Neural cell (in vitro differentiated cells): ENCODE results near the gene CEMP1. TPM values are rescaled to one million over a fixed set of nuclear protein-coding genes. Genes with fewer than 3 reads are reported as not detected.

Source experiments
- H2AFZ ChIP-seq: fragments of 200-600, 300-800 bp; sonication (generic), shearing (Covaris generic); 2 replicates; pipeline ENCODE4 v1.6.0; 2014; ENCODE audit warnings: low read depth, mild to moderate bottlenecking, antibody characterized with exemption, low read length, moderate library complexity
- H3F3A ChIP-seq: fragments of 200-600 bp; shearing (Covaris generic); 2 replicates; pipeline ENCODE4 v1.6.1; 2016; ENCODE audit warnings: mild to moderate bottlenecking, moderate library complexity, mixed read lengths, antibody characterized with exemption, low read length; ENCODE audit not compliant: insufficient read depth, poor library complexity, severe bottlenecking
- H3K27ac ChIP-seq: fragments of 200-600, 300-800 bp; sonication (generic), shearing (Covaris generic); 2 replicates; pipeline ENCODE4 v1.5.1; 2014; ENCODE audit warnings: mild to moderate bottlenecking, low read length, moderate library complexity
- H3K27me3 ChIP-seq: fragments of 300-800, 200-600 bp; sonication (generic), shearing (Covaris generic); 2 replicates; pipeline ENCODE4 v1.6.0; 2014; ENCODE audit warnings: mild to moderate bottlenecking, low read depth, low read length, moderate library complexity; ENCODE audit not compliant: insufficient read depth
- H3K36me3 ChIP-seq: fragments of 300-800, 200-600 bp; sonication (generic), shearing (Covaris generic); 2 replicates; pipeline ENCODE4 v1.5.1; 2014; ENCODE audit warnings: mild to moderate bottlenecking, antibody characterized with exemption, low read length, moderate library complexity; ENCODE audit not compliant: insufficient read depth
- H3K4me2 ChIP-seq: fragments of 300-800, 200-600 bp; sonication (generic), shearing (Covaris generic); 2 replicates; pipeline ENCODE4 v1.6.0; 2014; ENCODE audit warnings: mild to moderate bottlenecking, low read length
- H3K4me3 ChIP-seq: fragments of 300-800, 200-600 bp; sonication (generic), shearing (Covaris generic); 2 replicates; pipeline ENCODE4 v1.5.1; 2014; ENCODE audit warnings: mild to moderate bottlenecking, low read length, moderate library complexity
- H3K79me2 ChIP-seq: fragments of 200-600 bp; shearing (Covaris generic); replicated peaks from 2 replicates; pipeline ENCODE4 v1.6.0; 2014; ENCODE audit warnings: mild to moderate bottlenecking, low read length, moderate library complexity; ENCODE audit not compliant: insufficient read depth
- H3K9ac ChIP-seq: fragments of 300-800, 200-600 bp; sonication (generic), shearing (Covaris generic); 2 replicates; pipeline ENCODE4 v1.6.1; 2016; ENCODE audit warnings: mild to moderate bottlenecking, low read length, mixed read lengths
- H3K9me2 ChIP-seq: fragments of 200-600 bp; shearing (Covaris generic); 2 replicates; pipeline ENCODE4 v1.6.1; 2016; ENCODE audit warnings: mild to moderate bottlenecking, low read length, mixed read lengths; ENCODE audit not compliant: insufficient read depth
- H3K9me3 ChIP-seq: fragments of 200-600, 300-800 bp; sonication (generic), shearing (Covaris generic); 2 replicates; pipeline ENCODE4 v1.6.1; 2016; ENCODE audit warnings: mild to moderate bottlenecking, mixed run types, low read length, moderate library complexity, mixed read lengths
- H4K20me1 ChIP-seq: fragments of 200-600 bp; shearing (Covaris generic); 2 replicates; pipeline ENCODE4 v1.6.1; 2016; ENCODE audit warnings: mild to moderate bottlenecking, mixed run types; ENCODE audit not compliant: insufficient read depth
- EP300 ChIP-seq: fragments of 450-650 bp; conservative IDR thresholded peaks from 2 replicates; pipeline ENCODE4 v1.6.1; 2014; ENCODE audit warnings: antibody characterized with exemption, mild to moderate bottlenecking, moderate library complexity; ENCODE audit not compliant: poor library complexity, severe bottlenecking
- EZH2 ChIP-seq: fragments of 200-600, 300-800 bp; shearing (Covaris generic), sonication (generic); IDR thresholded peaks from 2 replicates; pipeline ENCODE4 v1.6.1; 2014; ENCODE audit warnings: antibody characterized with exemption, low read length, borderline replicate concordance, mild to moderate bottlenecking; ENCODE audit not compliant: insufficient read depth, poor library complexity, severe bottlenecking
- MXI1 ChIP-seq: fragments of 450-650 bp; conservative IDR thresholded peaks from 2 replicates; pipeline ENCODE4 v1.6.1; 2014; ENCODE audit warnings: antibody characterized with exemption, mild to moderate bottlenecking; ENCODE audit not compliant: poor library complexity, severe bottlenecking
- POLR2AphosphoS5 ChIP-seq: IDR thresholded peaks from 2 replicates; pipeline ENCODE4 v1.6.1; 2012
- RAD21 ChIP-seq: fragments of 450-650 bp; conservative IDR thresholded peaks from 2 replicates; pipeline ENCODE4 v1.6.1; 2014; ENCODE audit warnings: antibody characterized with exemption, mild to moderate bottlenecking, moderate library complexity
- SMC3 ChIP-seq: fragments of 450-650 bp; conservative IDR thresholded peaks from 2 replicates; pipeline ENCODE4 v1.6.1; 2014; ENCODE audit warnings: antibody characterized with exemption, mild to moderate bottlenecking, moderate library complexity; ENCODE audit not compliant: poor library complexity
- TAF1 ChIP-seq: IDR thresholded peaks from 2 replicates; pipeline ENCODE4 v1.6.1; 2012; ENCODE audit warnings: low read depth
- polyA plus RNA-seq: library from polyadenylated mRNA; depleted of rRNA; stranded (reverse); fragments of >200 nt; gene quantifications from 2 replicates; pipeline ENCODE4 v1.2.3, GENCODE V29; 2014
- TF ChIP-seq, protein P1 (sequence below): fragments of 450-650 bp; IDR thresholded peaks from 2 replicates; pipeline ENCODE4 v1.5.1; 2014; ENCODE audit warnings: antibody characterized with exemption, mild to moderate bottlenecking, moderate library complexity; ENCODE audit not compliant: poor library complexity, severe bottlenecking
- TF ChIP-seq, protein P2 (sequence below): IDR thresholded peaks from 2 replicates; pipeline ENCODE4 v1.6.1; 2012; ENCODE audit warnings: borderline replicate concordance

CEMP1 gene
- polyA plus RNA-seq, 1 donor from 2014 or later: 0.46 TPM

DNA sequence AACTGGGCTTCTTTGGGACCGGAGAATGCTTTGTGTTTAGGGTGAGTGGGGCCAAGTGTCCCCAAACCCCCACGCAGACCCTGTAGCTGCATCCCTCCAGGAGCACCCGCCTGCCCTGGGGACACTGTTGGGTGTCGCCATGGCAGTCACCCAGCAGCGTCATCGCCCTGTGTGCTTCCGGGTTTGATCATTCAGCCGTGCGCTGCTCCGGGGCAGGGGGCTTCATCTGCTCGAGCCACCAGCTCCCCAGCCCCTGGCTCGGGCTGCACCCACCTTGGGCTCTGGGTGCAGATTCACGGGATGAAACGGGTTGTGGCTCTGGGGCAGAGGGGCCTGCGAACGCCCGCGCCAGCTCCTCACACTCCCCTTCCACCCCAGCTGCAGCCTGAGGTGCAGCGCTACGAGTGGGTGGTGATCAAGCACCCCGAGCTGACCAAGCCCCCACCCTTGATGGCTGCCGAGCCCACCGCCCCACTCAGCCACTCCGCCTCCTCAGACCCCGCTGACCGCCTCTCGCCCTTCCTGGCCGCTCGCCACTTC is 31.2 kb downstream of the CEMP1 start:
- Histone ChIP-seq H2AFZ (no peak overlapping the region), H3K4me2 (no peak overlapping the region), H3K36me3 (no peaks in the 10 kb centered on the region), H3K9me3 (no peaks in the 10 kb centered on the region), H3K27ac (no peak overlapping the region), H3K27me3 (no peaks in the 10 kb centered on the region), H4K20me1 (no peaks in the 10 kb centered on the region), H3K79me2 (no peaks in the 10 kb centered on the region), H3K4me3 (no peak overlapping the region), H3K9me2 (no peaks in the 10 kb centered on the region), H3K9ac (no peak overlapping the region), H3F3A (no peaks in the 10 kb centered on the region)
- TF ChIP-seq EZH2 (no peak), SMC3 (no peak), EP300 (no peak), TAF1 (no peak), MXI1 (no peak), RAD21 (no peak), POLR2AphosphoS5 (no peak)
- TF ChIP-seq, protein P1, sequence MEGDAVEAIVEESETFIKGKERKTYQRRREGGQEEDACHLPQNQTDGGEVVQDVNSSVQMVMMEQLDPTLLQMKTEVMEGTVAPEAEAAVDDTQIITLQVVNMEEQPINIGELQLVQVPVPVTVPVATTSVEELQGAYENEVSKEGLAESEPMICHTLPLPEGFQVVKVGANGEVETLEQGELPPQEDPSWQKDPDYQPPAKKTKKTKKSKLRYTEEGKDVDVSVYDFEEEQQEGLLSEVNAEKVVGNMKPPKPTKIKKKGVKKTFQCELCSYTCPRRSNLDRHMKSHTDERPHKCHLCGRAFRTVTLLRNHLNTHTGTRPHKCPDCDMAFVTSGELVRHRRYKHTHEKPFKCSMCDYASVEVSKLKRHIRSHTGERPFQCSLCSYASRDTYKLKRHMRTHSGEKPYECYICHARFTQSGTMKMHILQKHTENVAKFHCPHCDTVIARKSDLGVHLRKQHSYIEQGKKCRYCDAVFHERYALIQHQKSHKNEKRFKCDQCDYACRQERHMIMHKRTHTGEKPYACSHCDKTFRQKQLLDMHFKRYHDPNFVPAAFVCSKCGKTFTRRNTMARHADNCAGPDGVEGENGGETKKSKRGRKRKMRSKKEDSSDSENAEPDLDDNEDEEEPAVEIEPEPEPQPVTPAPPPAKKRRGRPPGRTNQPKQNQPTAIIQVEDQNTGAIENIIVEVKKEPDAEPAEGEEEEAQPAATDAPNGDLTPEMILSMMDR: no peak
- TF ChIP-seq, protein P2, sequence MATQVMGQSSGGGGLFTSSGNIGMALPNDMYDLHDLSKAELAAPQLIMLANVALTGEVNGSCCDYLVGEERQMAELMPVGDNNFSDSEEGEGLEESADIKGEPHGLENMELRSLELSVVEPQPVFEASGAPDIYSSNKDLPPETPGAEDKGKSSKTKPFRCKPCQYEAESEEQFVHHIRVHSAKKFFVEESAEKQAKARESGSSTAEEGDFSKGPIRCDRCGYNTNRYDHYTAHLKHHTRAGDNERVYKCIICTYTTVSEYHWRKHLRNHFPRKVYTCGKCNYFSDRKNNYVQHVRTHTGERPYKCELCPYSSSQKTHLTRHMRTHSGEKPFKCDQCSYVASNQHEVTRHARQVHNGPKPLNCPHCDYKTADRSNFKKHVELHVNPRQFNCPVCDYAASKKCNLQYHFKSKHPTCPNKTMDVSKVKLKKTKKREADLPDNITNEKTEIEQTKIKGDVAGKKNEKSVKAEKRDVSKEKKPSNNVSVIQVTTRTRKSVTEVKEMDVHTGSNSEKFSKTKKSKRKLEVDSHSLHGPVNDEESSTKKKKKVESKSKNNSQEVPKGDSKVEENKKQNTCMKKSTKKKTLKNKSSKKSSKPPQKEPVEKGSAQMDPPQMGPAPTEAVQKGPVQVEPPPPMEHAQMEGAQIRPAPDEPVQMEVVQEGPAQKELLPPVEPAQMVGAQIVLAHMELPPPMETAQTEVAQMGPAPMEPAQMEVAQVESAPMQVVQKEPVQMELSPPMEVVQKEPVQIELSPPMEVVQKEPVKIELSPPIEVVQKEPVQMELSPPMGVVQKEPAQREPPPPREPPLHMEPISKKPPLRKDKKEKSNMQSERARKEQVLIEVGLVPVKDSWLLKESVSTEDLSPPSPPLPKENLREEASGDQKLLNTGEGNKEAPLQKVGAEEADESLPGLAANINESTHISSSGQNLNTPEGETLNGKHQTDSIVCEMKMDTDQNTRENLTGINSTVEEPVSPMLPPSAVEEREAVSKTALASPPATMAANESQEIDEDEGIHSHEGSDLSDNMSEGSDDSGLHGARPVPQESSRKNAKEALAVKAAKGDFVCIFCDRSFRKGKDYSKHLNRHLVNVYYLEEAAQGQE: no peak

DNA sequence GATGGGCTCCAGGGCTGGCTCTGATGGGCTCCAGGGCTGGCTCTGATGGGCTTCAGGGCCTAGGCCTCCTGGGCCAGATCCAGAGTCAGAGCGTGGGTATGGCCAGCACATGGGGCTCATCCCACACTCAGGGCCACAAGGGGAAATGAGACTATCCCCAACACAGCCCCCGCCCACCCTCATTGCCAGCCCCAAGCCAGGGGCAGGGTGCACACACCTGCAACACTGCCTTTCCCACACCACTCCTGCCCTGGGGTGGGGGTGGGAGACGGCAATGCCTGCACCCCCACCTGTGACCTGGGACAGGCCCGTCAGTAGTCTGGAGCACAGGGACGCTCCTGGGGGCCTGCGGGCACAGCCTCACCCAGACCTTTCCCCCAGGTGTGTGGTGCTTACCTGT is 31.8 kb downstream of the CEMP1 start:
- H3K9ac ChIP-seq: no peak overlapping the region
- no peaks in the 10 kb centered on the region for H3K27me3 ChIP-seq
- no peaks in the 10 kb centered on the region for H3K9me3 ChIP-seq
- H3F3A ChIP-seq: no peaks in the 10 kb centered on the region
- H4K20me1 ChIP-seq: no peaks in the 10 kb centered on the region
- H2AFZ ChIP-seq: no peak overlapping the region
- H3K9me2 ChIP-seq: no peaks in the 10 kb centered on the region
- H3K79me2 ChIP-seq: no peaks in the 10 kb centered on the region
- H3K4me3 ChIP-seq: no peak overlapping the region
- no peak for TF ChIP-seq EZH2
- no peak overlapping the region for H3K4me2 ChIP-seq
- no peaks in the 10 kb centered on the region for H3K36me3 ChIP-seq
- no peak overlapping the region for H3K27ac ChIP-seq
